BJ (cell line): ENCODE measurements around the gene ZSCAN12. TPM values are rescaled to one million over a fixed set of nuclear protein-coding genes. Genes with fewer than 3 reads are reported as not detected.
A peak's percentile ranks its signal among the peaks of the same experiment; 100 is the strongest.

Experiments used
- CTCF ChIA-PET: fragments of 350-600 bp; formaldehyde crosslinking; extraction: SDS; loops from one replicate; lab custom pipeline; 2021; ENCODE audit warnings: antibody characterized with exemption, inconsistent platforms; lab: Yijun Ruan, JAX
- POLR2A ChIA-PET: fragments of 300-600 bp; sonication (Branson Sonifier 250); formaldehyde crosslinking; extraction: SDS; loops from one replicate; lab custom pipeline; 2021; ENCODE audit warnings: antibody characterized with exemption; lab: Charles Lee
- DNase-seq: peaks from one replicate; pipeline ENCODE4 v3.0.0-alpha.2; 2011; ENCODE audit warnings: low read depth
- H3K27me3 ChIP-seq: 2 replicates; pipeline ENCODE4 v1.6.0; 2011; ENCODE audit warnings: low read length; ENCODE audit not compliant: control insufficient read depth, insufficient read depth
- H3K36me3 ChIP-seq: 2 replicates; pipeline ENCODE4 v1.5.1; 2011; ENCODE audit warnings: low read length; ENCODE audit not compliant: control insufficient read depth, insufficient read depth
- H3K4me3 ChIP-seq: 2 replicates; pipeline ENCODE4 v1.5.1; 2011; ENCODE audit warnings: low read depth, mild to moderate bottlenecking, control low read depth, low read length
- polyA plus RNA-seq: library from polyadenylated mRNA; depleted of rRNA; stranded (reverse); fragments of >200 nt; gene quantifications from 2 replicates; pipeline ENCODE4 v1.2.3, GENCODE V29; 2011
- TF ChIP-seq, protein P1 (sequence below): IDR thresholded peaks from 2 replicates; pipeline ENCODE4 v1.5.1; 2011; ENCODE audit warnings: low read depth, mild to moderate bottlenecking, control low read depth, inconsistent platforms, low read length, moderate library complexity; ENCODE audit not compliant: insufficient read depth

ZSCAN12 gene
- polyA plus RNA-seq, 1 experiment: 2.2 TPM

DNA sequence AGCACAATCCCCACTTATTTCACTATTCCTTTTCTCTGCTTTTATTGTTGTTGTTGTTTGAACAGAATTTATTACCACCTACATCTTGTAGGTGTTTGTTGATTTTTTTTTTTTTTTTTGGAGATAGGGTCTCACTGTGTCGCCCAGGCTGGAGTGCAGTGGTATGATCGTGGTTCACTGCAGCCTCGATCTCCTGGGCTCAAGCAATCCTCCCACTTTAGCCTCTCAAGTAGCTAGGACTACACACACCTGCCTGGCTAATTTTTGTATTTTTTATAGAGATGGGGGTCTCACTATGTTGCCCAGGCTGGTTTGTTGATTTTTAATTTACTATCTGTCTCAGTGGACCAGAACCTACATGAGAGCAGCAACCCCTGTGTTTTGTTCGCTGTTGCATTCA, 3.6 kb downstream of the ZSCAN12 start:
- POLR2A ChIA-PET: no interaction called here
- CTCF ChIA-PET: no interaction called here
- Histone ChIP-seq H3K36me3 (peaks cover 12% of the 10 kb centered on the region), H3K27me3 (no peaks in the 10 kb centered on the region), H3K4me3 (no peak overlapping the region)
- TF ChIP-seq, protein P1, sequence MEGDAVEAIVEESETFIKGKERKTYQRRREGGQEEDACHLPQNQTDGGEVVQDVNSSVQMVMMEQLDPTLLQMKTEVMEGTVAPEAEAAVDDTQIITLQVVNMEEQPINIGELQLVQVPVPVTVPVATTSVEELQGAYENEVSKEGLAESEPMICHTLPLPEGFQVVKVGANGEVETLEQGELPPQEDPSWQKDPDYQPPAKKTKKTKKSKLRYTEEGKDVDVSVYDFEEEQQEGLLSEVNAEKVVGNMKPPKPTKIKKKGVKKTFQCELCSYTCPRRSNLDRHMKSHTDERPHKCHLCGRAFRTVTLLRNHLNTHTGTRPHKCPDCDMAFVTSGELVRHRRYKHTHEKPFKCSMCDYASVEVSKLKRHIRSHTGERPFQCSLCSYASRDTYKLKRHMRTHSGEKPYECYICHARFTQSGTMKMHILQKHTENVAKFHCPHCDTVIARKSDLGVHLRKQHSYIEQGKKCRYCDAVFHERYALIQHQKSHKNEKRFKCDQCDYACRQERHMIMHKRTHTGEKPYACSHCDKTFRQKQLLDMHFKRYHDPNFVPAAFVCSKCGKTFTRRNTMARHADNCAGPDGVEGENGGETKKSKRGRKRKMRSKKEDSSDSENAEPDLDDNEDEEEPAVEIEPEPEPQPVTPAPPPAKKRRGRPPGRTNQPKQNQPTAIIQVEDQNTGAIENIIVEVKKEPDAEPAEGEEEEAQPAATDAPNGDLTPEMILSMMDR: no peak
- DNase-seq: no peak

DNA sequence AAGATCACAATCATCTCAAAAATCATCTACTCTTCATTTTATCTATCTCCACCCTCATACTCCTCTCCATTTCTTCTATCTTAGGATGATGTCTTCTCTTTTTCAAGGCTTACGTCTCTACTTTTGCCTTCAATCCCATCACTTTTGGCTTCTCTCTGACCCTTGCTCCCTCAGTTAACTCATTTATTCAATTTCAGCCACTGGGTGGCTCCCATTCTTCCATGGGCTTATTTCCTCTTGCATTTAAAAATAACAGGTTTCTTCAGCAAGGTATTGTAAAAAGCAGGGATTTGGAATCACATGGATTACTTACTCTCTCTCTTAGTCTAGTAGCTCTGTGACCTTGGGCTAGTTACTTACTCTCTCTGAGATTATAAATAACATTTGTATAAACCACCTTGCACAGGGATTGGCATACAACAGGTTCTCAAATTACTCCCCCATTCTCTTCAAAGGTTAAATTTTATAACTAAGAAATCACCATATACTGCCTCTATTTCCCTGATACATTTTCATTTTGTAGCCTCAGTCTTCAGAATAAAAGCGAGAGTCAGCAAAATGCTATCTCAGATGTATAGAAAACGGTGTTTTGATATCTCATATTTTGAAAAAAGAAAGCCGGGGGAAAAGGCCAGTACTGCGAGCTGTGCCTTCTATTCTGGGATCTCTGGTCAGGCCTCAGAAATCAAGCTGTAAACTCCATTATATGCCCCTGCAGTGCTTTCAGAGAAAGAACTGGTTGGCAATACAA, 5.5 kb downstream of the ZSCAN12 start:
- H3K36me3 ChIP-seq: peaks cover 16% of the 10 kb centered on the region
- no peak overlapping the region for H3K4me3 ChIP-seq
- TF ChIP-seq, protein P1: peak; percentile 23; the same call in 1 of the 2 replicates
- H3K27me3 ChIP-seq: no peaks in the 10 kb centered on the region
- no peak for DNase-seq
- CTCF ChIA-PET: interaction anchor here (1.4 to 1.5 kb wide), 3 partner anchors 11 to 289 kb away, joined by 3 to 5 read pairs (median 4); no protein-coding TSS in a partner anchor
- POLR2A ChIA-PET: no interaction called here

DNA sequence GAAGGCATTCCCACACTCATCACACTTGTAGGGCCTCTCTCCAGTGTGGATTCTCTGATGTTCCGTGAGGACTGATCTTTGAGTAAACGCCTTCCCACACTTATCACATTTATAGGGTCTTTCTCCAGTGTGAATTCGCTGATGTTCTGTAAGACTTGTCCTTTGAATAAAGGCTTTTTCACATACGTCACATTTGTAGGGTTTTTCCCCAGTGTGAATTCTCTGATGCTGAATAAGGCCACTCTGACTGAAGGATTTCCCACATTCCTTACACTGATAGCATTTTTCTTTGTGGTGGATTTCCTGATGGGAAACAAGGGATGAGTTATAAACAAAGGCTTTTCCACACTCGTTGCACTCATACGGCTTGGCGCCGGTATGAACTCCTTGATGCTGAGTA, 8.9 kb downstream of the ZSCAN12 start:
- Histone ChIP-seq H3K4me3 (no peak overlapping the region), H3K36me3 (peaks cover 16% of the 10 kb centered on the region), H3K27me3 (no peaks in the 10 kb centered on the region)
- ChIA-PET POLR2A (no interaction called here), CTCF (no interaction called here)
- TF ChIP-seq, protein P1: no peak
- no peak for DNase-seq

DNA sequence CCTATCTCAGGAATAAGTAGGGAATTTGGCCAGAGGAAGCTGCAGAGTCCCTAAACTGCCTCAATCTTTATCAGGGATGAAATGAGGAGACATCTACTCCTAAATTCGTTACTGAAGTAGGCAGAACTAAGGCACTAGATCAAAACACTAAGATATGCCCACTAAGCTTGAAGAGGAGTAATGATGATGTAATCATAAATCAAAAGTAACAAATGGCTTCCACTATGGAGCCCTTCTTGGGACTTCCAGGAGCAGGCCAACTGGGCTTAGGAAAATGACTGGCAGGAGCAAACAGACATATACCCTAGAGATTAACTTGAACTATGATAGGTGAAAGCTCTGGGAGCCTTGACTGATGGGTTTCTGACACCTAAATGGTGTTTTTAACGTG, 15.4 kb downstream of the ZSCAN12 start:
- TF ChIP-seq, protein P1: no peak
- ChIA-PET CTCF (interaction anchor here (0.5 to 2.5 kb wide), 8 partner anchors 11 to 111 kb away, joined by 3 to 14 read pairs (median 4); no protein-coding TSS in a partner anchor), POLR2A (interaction anchor here (0.6 kb wide), 1 partner anchor 14 kb away, joined by 4 read pairs; no protein-coding TSS in a partner anchor)
- H3K36me3 ChIP-seq: peaks cover 6% of the 10 kb centered on the region
- H3K4me3 ChIP-seq: no peak overlapping the region
- no peaks in the 10 kb centered on the region for H3K27me3 ChIP-seq
- no peak for DNase-seq
